GM18870 (cell line): ENCODE measurements around the gene GLP1R.

Experiments used
- ATAC-seq: cut with Tn5 transposase; IDR thresholded peaks from one replicate; pipeline ENCODE4 v1.9.1; 2021; ENCODE audit warnings: moderate library complexity; ENCODE audit not compliant: unreplicated experiment

Gene GLP1R

DNA sequence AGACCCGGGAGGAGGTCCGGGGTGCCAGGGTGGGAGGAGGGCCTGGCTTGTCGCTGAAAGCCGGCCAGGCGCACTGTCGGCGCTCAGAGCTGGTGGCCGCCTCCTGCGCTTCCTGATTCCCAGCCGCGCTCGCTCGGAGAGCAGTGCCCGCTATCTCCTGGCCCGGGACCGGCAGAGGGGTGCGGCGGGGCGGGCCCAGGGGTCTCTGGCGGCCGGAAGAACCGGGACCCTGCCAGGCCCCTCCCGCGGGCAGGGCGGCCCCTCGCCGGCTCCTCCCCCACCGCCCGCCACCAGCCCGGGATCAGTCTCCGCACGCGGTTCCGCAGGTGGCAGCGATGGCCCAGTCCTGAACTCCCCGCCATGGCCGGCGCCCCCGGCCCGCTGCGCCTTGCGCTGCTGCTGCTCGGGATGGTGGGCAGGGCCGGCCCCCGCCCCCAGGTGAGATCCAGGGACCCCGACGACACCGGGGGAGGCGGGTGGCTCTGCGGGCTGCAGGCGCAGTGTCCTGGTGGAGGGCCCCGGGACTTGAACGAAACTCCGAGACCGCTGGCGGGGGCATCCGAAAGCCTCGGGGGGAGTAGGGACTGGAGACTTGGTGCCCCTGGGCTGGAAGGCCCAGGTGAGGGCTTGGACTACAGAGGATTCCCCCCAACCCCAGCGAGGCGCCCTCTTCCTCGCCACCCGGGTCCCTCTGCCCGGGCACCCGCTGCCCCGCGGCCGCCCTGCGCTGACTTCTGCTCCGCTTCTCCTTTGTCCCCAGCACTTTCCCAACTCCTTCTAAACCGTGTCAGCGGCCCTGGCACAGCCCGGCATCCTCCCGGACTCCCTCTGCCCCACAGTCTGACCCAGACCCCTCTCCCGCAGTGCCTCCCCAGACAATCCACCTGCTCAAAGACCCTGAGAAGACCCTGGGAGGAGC is at the start of gene GLP1R:
TSS of gene GLP1R (plus strand) at position 301 of the 919 bp plus-strand sequence. CDS start at position 361, 60 bp downstream.
- no peak for ATAC-seq

DNA sequence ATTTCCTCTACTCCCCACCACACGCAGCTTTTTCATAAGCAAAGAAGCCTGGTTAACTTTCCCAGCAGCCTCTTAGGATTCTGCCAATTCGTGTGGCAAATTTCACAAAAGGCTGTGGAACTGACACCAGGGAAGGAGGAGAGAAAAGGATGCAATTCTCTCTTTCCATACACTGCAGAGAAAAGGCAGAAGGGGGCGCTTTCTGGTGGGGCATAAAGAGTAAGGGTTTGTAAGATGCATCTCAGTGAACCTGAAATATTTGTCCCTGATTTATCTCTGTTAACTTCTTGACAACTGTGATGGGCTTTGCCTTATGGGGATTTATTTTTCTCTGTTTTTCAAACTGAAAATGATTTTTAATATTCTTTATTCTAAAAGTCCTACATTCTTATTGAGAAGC is 45.5 kb upstream of the GLP1R start:
- ATAC-seq, result no peak

DNA sequence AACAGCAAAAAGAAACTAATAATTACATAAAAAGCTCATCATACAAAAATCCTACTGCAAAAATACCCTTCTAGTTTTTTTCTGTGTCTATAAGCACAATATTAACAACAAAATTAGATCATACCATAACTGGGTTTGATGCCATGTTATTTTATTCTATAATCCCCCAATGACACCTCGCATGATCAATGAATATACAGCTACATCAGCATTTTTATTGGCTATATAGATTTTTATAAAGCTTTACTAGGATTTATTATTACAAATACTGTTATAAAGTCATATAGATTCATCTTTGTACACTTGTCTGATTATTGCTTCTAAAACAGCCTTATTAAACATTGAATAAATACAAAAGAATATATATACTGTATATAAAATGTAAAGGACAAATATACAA is 45.1 kb upstream of the GLP1R start:
- no peak for ATAC-seq

DNA sequence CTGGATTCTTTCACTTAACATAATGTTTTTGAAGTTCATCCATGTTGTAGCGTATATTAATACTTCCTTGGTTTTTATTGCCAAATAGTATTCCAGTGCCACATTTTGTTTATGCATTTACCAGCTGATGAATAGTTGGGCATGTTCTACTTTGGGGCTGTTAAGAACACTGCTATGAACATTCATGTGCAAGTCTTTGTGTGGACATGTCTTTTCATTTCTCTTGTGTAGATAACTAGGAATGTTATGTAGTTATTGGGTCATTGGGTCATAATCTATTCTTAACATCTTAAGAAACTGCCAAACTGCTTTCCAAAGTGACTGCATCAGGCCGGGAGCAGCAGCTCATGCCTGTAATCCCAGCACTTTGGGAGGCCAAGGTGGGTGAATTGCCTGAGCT is 43.8 kb upstream of the GLP1R start:
- ATAC-seq, result no peak

DNA sequence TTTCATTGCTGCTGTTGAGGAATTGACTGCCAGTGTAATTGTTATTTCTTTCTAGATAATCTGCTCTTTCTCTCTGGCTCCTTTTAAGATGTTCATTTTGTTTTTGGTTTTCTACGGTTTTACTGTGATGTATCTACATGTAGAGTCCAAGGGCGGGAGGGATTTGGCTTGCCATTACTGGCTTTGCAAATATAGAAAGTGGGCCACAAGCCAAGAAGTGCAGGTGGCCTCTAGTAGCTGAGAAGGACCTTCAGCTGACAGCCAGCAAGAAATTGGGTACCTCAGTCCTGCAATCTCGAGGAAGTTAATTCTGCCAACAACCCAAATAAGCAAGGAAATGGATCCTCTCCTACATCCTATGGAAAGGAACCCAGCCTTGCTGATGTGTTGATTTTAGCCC is 42.8 kb upstream of the GLP1R start:
- no peak for ATAC-seq

DNA sequence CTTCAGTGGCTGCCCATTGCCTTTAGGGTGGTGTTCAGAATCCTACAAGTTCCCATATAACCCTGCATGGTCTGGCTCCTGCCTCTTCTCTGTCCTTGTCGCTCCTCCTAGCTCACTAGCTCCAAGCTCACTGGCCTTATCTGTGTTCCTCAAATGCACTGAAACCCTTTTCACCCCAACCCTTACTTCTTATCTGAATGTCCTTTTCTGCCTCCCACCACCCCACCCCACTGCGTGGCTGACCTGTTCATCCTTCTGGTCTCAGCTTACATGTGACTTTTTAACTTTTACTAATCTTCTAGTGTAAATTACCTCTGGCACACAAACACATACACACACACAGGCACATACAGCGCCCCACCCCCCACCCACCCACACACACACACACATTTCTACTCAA is 41.0 kb upstream of the GLP1R start:
- no peak for ATAC-seq

DNA sequence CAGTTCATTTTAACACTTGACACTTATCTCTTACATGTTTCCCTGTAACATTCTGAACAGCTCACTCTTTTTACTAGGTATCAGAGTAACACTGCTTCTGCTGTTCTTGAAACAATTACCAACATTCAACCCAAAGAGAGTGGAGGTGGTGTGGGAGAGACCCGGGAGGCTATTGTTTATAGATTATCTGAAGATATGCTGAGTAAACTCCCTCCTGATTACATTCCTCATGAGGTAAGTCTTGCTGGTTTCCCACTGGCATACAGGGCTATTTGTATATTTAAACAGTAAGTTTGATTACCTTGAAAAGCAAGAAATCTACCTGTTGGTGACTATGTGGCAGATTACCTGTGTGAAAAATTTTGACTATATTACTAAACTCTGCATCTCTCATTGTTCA is 39.8 kb upstream of the GLP1R start:
- no peak for ATAC-seq

DNA sequence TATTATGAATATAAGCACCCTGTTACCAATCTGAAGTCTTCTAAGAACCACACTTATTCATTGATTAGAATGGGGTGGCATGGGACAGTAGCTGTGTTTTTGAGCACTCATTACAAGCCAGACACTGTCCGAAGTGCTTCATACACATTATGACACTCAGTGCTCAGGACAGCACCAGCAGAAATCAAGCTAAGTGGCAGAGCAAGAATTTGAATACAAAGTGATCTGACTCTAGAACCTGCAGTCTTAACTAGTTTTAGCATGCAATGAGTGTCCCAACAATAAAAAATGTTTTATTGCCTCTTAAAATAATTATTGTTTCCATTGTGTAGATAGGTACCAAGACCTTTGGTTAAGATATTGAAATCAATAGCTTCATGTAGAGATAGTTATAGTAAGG is 39.1 kb upstream of the GLP1R start:
- ATAC-seq, result no peak

DNA sequence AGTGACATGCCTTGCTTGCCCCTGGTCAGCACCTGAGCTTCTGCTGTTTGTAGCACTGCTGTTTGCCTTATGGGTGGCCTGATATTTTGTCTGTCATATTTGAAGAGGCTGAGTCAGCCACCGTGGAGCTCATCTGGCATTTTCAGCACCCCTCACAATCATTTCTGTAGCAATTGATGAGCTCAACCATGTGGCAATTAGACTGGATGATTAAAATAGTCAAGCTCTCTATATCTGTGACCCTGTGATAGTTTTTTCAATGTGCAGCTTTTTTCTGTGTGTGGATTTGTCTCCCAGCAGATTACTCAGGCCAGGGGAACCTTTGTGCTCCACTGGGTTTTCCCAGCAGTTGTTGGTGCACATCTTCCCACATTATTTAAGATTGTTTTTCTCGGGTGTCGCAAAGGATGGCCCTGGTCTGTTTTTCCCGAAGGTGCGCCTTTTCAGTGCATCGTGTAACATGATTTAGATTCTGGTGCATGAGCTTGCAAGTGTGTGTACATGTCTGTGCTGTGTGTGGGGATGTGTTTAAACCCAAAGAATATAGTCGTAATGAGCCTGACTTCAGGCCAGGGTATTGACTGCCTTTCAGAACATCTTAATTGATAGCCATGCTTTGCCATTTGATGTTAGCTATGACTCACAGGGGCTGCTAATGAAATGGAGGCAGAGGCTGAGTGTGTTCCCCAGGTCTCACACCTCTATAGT is 31.6 kb upstream of the GLP1R start:
- ATAC-seq, result no peak

DNA sequence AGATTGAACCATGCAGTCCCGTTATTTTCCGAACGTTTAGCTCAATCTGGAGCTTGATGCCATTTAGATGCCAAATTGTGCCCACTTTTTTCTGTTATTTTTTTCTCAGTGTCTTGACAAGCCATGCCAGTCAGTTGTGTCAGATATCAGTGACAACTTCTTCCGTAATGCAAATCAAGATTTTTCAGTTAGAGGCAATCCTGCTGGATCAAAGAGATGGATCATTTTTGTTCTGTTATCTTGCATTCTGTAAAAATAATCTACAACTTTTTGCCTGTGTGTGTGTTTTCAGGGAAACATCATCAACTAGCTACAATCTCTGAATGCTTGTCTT is 31.1 kb upstream of the GLP1R start:
- ATAC-seq, result no peak

DNA sequence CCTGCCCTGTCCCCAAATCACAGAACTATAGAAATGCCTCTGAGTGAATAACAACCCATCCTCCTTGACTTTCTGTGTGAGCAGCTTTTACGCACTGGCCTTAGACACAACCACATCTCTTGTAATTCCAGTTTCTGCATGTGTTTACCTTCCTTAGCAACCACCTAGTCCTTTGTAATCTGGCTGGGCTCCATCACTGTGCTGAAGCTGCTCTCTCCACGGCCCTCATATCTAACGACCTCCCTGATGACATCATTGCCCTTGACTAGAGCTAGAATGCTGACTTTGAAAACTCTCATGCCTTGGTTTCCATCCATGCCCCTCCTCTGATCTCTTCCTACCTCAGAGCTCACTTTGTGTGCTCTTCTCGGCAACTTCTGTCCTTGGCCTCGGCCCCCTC is 30.5 kb upstream of the GLP1R start:
- ATAC-seq, result no peak

DNA sequence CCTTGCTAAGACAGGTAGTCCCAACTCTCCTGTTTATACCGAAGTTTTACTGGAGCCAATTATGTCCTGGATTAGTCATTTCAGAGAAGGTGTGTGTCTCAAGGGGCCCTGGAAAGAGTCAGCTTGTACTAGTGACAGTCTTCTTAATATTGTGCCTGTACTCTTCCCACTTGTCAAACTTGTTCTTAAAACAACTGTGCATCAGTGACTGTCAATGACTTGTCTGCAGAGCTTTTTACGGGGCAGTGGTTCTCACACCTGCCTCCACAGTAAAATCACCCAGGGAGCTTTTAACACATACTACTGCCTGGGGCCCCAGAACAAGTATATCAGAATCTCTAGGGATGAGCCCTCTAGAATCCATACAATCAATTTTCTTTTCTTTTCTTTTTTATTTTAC is 28.4 kb upstream of the GLP1R start:
- ATAC-seq, result no peak

DNA sequence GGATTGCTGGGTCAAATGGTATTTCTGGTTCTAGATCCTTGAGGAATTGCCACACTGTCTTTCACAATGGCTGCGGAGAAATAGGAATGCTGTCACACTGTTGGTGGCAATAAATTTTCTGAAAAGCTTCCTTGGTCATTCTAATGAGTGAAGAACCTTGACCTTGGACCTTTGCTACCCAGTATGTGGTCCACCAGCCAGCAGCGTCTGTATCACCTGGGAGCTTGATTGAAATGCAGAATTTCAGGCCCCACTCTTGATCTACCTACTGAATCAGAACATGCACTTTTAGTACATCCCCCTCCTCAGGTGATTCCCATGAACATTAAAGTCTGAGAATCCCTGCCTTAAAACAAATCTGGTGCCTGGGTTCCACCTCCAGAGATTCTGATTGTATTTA is 27.5 kb upstream of the GLP1R start:
- ATAC-seq, result no peak

DNA sequence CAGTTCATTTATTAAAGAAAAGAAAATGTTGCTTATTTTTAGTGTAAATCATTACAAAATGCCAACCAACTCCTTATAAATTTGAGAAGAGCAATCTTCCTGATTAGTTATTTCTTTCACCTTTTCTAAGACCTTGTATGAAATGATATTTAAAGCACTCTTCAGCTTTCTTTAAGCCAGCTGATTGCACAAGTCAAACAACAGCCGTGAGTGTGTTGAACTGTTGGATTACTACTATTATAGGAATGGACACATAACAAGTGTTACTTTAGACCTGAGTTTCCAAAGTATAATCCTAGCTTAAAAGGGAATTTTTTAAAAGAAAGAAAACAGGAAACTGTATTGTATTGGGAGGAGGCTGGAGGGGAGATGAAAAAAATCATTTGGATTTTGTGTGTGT is 26.8 kb upstream of the GLP1R start:
- ATAC-seq, result no peak

DNA sequence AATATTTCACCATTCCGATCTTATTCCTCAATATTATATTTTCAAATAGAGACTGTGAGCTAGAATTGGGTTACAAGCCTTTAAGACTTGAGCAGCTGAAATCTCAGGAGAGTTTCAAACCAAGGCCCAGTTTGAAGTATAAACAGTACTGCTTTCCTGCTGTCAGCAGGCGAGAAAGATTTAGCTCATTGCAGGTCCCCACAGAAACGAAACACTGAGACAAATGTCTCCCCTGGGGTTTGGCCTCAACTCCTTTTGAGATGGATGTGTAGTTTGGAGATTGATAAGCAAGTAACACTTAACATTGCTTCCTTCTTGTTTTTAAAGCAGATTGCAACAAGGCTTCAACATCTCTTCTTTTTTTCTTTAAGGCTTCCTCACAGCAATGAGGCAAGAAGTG is 22.4 kb upstream of the GLP1R start:
- no peak for ATAC-seq

DNA sequence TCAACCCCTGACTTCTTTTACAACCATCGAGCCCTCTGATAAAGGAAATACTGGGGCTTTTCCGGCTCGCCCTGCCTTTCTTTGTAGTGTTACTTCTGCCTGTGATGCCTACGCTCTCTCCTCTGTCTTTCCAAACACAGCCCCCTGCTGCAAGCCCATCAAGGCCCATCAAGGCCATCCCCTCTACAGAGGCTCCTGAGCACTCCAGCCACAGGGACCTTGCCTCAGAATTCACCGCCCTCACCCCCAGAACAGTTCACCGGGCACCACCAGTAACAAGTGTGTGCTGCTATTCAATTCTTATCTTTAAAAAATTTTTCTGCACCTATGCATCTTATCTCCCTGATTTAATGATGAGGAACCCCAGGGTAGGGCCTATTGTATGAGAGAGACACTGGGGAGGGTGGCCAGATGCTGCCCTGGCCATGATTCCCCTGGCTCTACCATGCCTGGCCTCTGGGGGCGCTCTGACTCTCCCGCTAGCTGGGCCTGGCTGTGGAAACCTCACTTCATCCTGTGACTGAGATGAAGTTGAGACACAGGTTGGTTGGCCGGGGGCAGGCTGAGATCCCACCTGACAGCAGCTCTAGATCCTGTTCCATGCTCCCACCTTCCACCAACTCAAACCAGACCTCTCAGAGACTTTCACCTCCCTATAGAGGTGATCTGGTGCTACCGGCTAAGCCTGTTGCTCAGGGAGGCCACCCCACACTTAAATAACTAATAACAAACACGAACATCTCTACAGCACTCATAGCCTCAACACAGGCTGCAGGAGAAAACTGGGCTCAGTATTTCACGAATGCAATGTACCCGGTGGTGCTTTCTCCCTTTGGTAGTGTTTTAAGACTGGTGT is 19.2 kb upstream of the GLP1R start:
- no peak for ATAC-seq

DNA sequence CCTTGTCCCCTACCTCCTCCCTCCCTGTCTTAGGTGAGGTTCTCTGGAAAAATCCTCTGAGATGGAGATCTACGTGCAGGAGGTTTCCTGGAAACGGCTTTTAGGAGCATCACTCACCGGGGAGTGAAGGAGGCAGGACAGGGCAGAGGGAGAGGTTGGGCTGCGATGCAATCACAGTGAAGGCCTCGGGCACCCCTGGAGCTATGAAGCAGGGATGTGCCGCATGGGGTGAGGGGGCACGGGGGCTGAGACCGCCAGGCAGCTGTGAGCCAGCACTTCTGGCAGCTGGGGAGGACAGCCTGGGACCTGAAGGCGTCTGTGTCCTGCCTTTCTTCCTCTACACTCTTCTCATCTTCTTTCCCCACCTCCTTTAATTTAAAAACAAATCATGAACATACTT is 12.9 kb upstream of the GLP1R start:
- no peak for ATAC-seq

DNA sequence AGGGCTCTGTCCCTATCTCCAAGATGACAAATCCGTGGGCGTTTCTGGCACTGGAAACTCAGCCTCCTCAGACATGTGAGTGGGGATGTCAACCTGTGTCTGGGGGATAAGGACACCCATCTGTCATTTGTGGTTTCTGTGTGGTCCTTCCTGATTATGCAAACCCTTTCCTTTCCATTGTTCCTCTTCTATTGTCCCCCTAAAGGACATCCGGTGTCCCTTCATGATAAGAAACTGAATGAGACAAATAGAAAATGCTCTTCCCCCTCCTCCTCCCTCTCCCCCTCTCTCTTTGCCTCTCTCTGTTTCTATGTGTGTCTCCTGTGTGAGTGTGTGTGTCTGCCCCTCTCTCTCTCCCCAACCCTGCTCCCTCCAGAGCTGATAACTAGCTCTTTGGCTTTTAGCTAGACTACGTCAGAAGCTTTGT is 11.5 kb upstream of the GLP1R start:
- no peak for ATAC-seq

DNA sequence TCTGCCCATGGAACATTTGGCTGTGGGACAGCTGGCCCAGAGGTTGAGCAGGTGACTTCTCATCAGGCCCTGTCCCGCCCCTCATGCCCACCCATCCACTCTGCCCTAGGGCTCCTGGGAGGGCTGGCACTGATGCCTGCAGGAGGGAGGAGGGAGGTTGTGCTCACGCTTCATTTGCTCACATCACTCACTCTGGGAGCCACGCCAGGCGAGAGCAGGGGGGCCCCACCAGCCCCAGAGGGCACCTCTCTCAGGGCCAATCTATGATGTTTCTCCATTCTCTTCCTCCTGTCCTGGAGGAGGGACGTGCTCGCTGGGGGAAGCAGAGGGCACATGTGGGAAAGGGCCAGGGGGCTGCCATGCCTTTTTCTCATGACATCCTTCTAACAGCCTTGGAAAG is 10.9 kb upstream of the GLP1R start:
- no peak for ATAC-seq

DNA sequence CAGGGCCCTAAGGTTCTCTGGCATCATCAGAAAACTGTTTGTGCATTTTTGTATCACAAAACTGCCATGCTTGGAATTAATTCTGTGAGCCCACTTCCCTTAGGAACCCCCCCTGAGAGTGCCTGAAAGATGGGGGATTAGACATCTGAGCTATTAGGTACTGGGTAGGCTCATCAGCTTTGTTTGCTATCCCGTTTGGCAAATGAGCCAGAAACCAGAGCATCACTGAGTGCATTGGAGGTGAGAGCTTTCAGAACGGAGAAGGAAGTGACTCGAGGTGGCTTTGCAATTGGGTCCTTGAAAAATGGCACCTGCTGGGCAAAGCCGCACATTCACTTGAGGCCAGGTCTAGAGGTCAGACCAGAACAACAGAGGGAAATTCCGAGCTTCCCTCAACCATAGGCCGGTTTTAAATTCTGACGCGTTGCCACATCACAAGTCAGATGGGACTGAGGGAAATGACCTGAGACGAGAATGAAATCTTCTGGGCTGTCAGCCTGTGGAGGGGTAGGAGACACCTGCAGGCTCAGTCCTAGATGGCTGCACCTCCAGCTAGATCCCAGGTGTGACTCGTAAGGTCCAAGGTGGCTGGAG is 8.4 kb upstream of the GLP1R start:
- no peak for ATAC-seq

DNA sequence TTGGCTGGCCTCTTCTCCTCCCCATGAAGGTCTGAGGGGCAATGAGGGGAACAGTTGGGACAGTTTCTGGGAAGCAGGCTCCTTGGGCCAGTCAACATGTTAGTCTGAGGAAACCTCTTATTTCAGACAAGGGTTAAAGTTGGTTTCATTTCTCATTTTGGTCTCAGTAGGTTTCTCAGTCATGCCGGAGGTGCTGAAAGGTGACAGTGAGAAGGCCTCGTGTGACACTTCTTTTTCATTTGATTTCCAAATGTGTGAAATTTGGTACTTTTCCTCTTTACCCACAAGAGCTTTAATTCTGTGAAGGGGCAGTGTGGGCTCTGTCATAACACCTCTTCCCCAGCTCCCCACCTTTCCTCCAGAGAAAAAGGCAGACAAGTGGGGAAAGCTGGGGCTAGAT is 7.5 kb upstream of the GLP1R start:
- ATAC-seq, result no peak
